A673 (cell line): ENCODE data around the gene CCDC134. TPM values are rescaled to one million over a fixed set of nuclear protein-coding genes. Genes with fewer than 3 reads are reported as not detected.

Experiments used
- BruUV-seq: library from RNA; stranded (reverse); fragments of 400-500 nt; replicated peaks from 2 replicates; lab custom pipeline; 2021; lab: Mats Ljungman, UMichigan
- CTCF ChIA-PET: fragments of 300-600 bp; sonication (Branson Sonifier 250); formaldehyde crosslinking; loops from one replicate; lab custom pipeline; 2022; ENCODE audit warnings: antibody characterized with exemption; lab: Charles Lee
- POLR2A ChIA-PET: fragments of 300-600 bp; sonication (Branson Sonifier 250); formaldehyde crosslinking; loops from one replicate; lab custom pipeline; 2022; ENCODE audit warnings: antibody characterized with exemption; ENCODE audit not compliant: low non-redundant PET; lab: Charles Lee
- DNase-seq: peaks from one replicate; pipeline ENCODE4 v3.0.0-alpha.2; 2015; ENCODE audit warnings: low spot score
- H3K27ac ChIP-seq: fragments of 200-600 bp; sonication (generic); 2 replicates; pipeline ENCODE4 v1.5.1; 2016; ENCODE audit warnings: mixed run types, low read depth, mild to moderate bottlenecking, mixed read lengths, antibody characterized with exemption, low read length; ENCODE audit not compliant: poor library complexity, severe bottlenecking
- H3K27me3 ChIP-seq: fragments of 200-600 bp; sonication (generic); replicated peaks from 2 replicates; pipeline ENCODE4 v1.6.1; 2017; ENCODE audit warnings: mixed run types, low read depth, mild to moderate bottlenecking, mixed read lengths, antibody characterized with exemption, low read length; ENCODE audit not compliant: insufficient read depth, poor library complexity
- H3K36me3 ChIP-seq: fragments of 200-600 bp; sonication (generic); 2 replicates; pipeline ENCODE4 v1.6.1; 2016; ENCODE audit warnings: mixed run types, mild to moderate bottlenecking, mixed read lengths, antibody characterized with exemption, low read length; ENCODE audit not compliant: insufficient read depth, poor library complexity, severe bottlenecking
- H3K4me1 ChIP-seq: fragments of 200-600 bp; sonication (generic); 2 replicates; pipeline ENCODE4 v1.6.1; 2017; ENCODE audit warnings: mixed run types, mild to moderate bottlenecking, mixed read lengths, antibody characterized with exemption, low read length; ENCODE audit not compliant: insufficient read depth, poor library complexity, severe bottlenecking
- H3K4me3 ChIP-seq: fragments of 200-600 bp; sonication (generic); 2 replicates; pipeline ENCODE4 v1.5.1; 2016; ENCODE audit warnings: low read depth, mixed run types, mild to moderate bottlenecking, mixed read lengths, low read length; ENCODE audit not compliant: poor library complexity, severe bottlenecking
- H3K9me3 ChIP-seq: fragments of 200-600 bp; sonication (generic); 2 replicates; pipeline ENCODE4 v1.6.1; 2016; ENCODE audit warnings: mixed run types, low read depth, mild to moderate bottlenecking, mixed read lengths, antibody characterized with exemption, low read length; ENCODE audit not compliant: poor library complexity, severe bottlenecking
- EZH2 ChIP-seq: fragments of 200-600 bp; sonication (generic); IDR thresholded peaks from 2 replicates; pipeline ENCODE4 v1.6.1; 2017; ENCODE audit warnings: borderline replicate concordance, low read depth, mild to moderate bottlenecking, mixed read lengths, antibody characterized with exemption, low read length; ENCODE audit not compliant: poor library complexity, severe bottlenecking
- intact Hi-C: fragments of 100-400 bp; cut with micrococcal nuclease; formaldehyde crosslinking; loops from one replicate; pipeline ENCODE4 v1.10.0; 2022; ENCODE audit not compliant: unreplicated experiment
- total RNA-seq: library from RNA; stranded (reverse); gene quantifications from 2 replicates; pipeline ENCODE4 v1.2.3, GENCODE V29; 2021
- TF ChIP-seq, protein P1 (sequence below): fragments of 300-800, 200-600 bp; sonication (generic); conservative IDR thresholded peaks from 2 replicates; pipeline ENCODE4 v1.5.1; 2017; ENCODE audit warnings: low read depth, mild to moderate bottlenecking, antibody characterized with exemption, low read length, moderate library complexity, mixed read lengths

Gene CCDC134
- total RNA-seq, 1 experiment from 2014 or later, result 27.4 TPM

DNA sequence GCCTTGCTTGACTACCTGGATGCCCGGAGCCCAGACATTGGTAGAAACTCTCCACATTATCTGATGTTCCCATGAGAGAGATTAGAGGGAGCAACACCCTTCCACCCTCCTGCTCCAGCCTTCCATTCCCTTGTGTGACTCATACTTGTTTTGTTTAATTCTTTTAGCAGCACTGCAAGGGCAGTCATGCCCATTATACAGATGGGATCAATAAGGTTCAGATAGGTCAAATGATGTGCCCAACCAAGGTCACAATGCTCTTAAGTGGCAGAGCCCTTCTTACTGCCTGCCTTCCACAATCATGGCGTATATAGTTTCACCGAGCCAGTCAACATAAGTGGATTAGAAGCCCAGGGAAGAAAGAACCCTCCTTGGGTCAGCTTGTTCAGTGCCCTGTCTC, 6.6 kb upstream of the CCDC134 start:
- intact Hi-C loops, result no loop called here
- Histone ChIP-seq H3K4me3 (no peak overlapping the region), H3K36me3 (no peaks in the 10 kb centered on the region), H3K9me3 (no peaks in the 10 kb centered on the region), H3K4me1 (no peaks in the 10 kb centered on the region), H3K27ac (no peak overlapping the region), H3K27me3 (no peaks in the 10 kb centered on the region)
- POLR2A ChIA-PET, result no interaction called here
- TF ChIP-seq, protein P1, sequence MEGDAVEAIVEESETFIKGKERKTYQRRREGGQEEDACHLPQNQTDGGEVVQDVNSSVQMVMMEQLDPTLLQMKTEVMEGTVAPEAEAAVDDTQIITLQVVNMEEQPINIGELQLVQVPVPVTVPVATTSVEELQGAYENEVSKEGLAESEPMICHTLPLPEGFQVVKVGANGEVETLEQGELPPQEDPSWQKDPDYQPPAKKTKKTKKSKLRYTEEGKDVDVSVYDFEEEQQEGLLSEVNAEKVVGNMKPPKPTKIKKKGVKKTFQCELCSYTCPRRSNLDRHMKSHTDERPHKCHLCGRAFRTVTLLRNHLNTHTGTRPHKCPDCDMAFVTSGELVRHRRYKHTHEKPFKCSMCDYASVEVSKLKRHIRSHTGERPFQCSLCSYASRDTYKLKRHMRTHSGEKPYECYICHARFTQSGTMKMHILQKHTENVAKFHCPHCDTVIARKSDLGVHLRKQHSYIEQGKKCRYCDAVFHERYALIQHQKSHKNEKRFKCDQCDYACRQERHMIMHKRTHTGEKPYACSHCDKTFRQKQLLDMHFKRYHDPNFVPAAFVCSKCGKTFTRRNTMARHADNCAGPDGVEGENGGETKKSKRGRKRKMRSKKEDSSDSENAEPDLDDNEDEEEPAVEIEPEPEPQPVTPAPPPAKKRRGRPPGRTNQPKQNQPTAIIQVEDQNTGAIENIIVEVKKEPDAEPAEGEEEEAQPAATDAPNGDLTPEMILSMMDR, result no peak
- TF ChIP-seq EZH2, result no peak
- BruUV-seq, result no TSS peak
- CTCF ChIA-PET, result no interaction called here
- no peak for DNase-seq

DNA sequence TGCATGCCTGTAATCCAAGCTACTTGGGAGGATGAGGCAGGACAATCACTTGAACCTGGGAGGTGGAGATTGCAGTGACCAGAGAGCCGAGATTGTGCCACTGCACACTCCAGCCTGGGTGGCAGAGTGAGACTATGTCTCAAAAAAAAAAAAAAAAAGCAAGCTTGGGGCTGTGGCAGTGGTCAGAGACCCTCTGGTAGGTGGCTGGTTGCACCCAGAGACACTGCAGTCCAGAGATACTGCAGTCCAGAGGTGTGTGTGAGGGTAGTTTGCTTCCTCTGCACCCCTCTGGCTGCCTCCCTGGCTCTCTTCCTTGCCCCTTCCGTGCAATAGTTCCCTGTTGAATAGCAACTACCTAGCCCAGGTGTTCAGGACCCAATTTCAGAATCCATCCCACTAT, 1.7 kb upstream of the CCDC134 start:
- H3K4me1 ChIP-seq, result peaks cover 17% of the 10 kb centered on the region
- POLR2A ChIA-PET, result interaction anchor here (0.6 kb wide), 1 partner anchor 686 kb away, joined by 11 read pairs; no protein-coding TSS in a partner anchor
- no peak overlapping the region for H3K4me3 ChIP-seq
- no peak for DNase-seq
- H3K36me3 ChIP-seq, result no peaks in the 10 kb centered on the region
- CTCF ChIA-PET, result no interaction called here
- BruUV-seq, result no TSS peak
- no peak overlapping the region for H3K27ac ChIP-seq
- intact Hi-C loops, result no loop called here
- TF ChIP-seq, protein P1, result no peak
- no peaks in the 10 kb centered on the region for H3K27me3 ChIP-seq
- H3K9me3 ChIP-seq, result no peaks in the 10 kb centered on the region

DNA sequence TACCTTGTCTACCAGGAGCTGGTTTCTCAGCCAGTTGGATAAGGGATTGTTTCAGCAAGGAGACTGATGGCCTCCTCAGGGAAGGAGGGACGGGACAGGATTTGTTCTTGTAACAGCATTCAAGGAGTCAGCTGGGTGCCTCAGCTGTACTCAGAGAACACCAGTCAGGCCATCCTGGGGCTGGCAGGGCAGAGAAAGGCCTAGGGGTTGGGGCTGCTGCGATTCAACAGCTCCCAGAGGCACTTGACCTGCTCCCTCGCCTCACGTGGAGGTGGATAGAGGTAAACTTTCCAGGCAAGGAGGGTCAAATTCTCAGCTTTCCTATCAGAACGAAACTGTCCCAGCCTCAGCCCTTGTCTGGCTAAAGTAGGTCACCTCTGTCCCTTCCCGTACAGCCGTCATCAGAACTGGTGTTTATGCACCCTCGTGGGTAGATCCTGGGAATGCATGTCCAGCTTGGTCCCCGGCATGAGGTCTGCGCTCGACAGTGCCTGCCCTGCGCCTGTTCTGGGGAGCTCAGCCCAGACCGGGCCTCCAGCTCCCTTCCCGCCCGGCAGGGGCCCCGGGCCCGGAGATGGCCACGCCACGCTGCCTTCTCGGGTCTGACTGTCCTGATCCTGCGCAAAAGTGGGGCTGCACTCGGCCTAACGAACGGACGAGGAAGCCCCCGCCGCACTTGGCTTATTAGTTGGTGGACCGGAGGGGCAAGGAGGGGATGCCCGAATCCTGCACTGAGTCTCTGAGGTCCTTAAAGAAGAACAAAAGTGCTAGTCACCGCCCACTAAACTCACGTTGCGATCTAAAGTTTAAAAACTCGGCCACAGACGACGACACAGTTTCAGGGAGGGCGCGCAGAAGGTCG, 762 bp upstream of the CCDC134 start:
- TF ChIP-seq, protein P1, result no peak
- no peak for TF ChIP-seq EZH2
- intact Hi-C loops, result no loop called here
- TSS peak; percentile 85 for BruUV-seq
- no peak for DNase-seq
- POLR2A ChIA-PET, result interaction anchor here (0.6 to 1.1 kb wide), 2 partner anchors 33 to 659 kb away, joined by 3 to 6 read pairs; partner anchors contain the start of gene SREBF2
- no peaks in the 10 kb centered on the region for H3K36me3 ChIP-seq
- CTCF ChIA-PET, result interaction anchor here (1.0 to 1.9 kb wide), 2 partner anchors 53 to 103 kb away, joined by 4 to 8 read pairs; no protein-coding TSS in a partner anchor
- peaks cover 17% of the 10 kb centered on the region for H3K4me1 ChIP-seq
- H3K27ac ChIP-seq, result peak overlapping the region; percentile 95
- no peaks in the 10 kb centered on the region for H3K27me3 ChIP-seq
- peak overlapping the region; percentile 96 for H3K4me3 ChIP-seq
- no peaks in the 10 kb centered on the region for H3K9me3 ChIP-seq
